RWPE1 (cell line): ENCODE data around the gene FOXP1.
A peak's percentile ranks its signal among the peaks of the same experiment; 100 is the strongest.

ENCODE experiments used
- CTCF ChIA-PET: fragments of 350-600 bp; sonication (Branson Sonifier 250); formaldehyde crosslinking; extraction: SDS; loops from one replicate; lab custom pipeline; 2021; lab: Yijun Ruan, JAX
- POLR2A ChIA-PET: fragments of 400-600 bp; formaldehyde crosslinking; extraction: SDS; loops from one replicate; lab custom pipeline; 2020; ENCODE audit warnings: antibody characterized with exemption; ENCODE audit not compliant: low non-redundant PET; lab: Yijun Ruan, JAX
- DNase-seq: peaks from one replicate; pipeline ENCODE4 v3.0.0; 2012; ENCODE audit warnings: low spot score
- H3K27ac ChIP-seq: fragments of 450-650 bp; 2 replicates; pipeline ENCODE4 v1.5.1; 2017
- TF ChIP-seq, protein P1 (sequence below): fragments of 450-650 bp; conservative IDR thresholded peaks from 2 replicates; pipeline ENCODE4 v1.5.1; 2017; ENCODE audit warnings: low read depth, mild to moderate bottlenecking

The FOXP1 gene

DNA sequence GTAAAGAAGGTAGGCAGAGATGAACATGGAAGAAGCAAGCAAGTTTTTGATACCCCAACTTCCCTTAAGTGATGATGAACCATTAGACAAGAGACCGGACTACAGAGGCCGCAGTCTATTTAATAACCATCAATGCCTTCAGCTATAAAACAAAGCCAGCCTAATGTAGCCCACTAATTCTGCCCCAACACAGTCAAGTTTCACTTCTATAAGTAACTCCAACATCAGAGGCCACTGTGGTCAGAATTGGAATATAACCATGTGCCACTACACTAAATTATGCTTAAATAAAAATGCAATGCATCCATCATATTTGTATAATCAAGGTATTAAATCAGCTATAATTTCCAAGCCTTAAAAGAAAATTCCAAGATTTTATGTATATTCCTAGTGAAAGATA is 234.7 kb downstream of the FOXP1 start:
- CTCF ChIA-PET = interaction anchor here (0.6 kb wide), 1 partner anchor 9 kb away, joined by 3 read pairs; no protein-coding TSS in a partner anchor
- TF ChIP-seq, protein P1, sequence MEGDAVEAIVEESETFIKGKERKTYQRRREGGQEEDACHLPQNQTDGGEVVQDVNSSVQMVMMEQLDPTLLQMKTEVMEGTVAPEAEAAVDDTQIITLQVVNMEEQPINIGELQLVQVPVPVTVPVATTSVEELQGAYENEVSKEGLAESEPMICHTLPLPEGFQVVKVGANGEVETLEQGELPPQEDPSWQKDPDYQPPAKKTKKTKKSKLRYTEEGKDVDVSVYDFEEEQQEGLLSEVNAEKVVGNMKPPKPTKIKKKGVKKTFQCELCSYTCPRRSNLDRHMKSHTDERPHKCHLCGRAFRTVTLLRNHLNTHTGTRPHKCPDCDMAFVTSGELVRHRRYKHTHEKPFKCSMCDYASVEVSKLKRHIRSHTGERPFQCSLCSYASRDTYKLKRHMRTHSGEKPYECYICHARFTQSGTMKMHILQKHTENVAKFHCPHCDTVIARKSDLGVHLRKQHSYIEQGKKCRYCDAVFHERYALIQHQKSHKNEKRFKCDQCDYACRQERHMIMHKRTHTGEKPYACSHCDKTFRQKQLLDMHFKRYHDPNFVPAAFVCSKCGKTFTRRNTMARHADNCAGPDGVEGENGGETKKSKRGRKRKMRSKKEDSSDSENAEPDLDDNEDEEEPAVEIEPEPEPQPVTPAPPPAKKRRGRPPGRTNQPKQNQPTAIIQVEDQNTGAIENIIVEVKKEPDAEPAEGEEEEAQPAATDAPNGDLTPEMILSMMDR = no peak

DNA sequence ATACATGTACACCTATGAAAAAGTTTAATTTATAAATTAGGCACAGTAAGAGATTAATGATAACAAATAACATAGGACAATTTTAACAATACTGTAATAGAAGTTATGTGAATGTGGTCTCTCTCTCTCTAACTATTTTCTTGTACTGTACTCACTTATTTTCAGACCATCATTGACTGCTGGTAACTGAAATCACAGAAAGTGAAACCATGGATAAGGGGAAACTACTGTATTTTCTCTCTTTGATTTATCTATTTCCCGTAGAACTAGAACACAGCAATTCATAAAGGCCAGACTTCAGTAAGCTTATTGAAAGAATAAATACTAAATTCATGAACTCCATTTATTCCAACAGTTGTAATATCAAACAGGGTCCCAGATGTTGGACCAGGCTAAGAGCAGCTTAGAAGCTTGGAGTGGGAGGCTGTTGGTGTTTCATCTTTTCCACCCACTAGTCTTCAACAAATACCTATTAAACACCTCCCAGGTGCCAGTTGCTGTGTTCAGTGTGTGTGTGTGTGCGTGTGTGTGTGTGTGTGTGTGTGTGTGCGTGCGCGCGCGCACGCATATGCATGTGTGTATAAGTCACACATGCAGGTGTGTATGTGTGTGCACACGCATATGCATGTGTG is 235.4 kb downstream of the FOXP1 start:
- CTCF ChIA-PET = no interaction called here
- POLR2A ChIA-PET = no interaction called here
- no peak for DNase-seq
- no peak overlapping the region for H3K27ac ChIP-seq
- TF ChIP-seq, protein P1 = no peak

More for the DNA sequence above, 234.7 kb downstream of the FOXP1 start:
- H3K27ac ChIP-seq = no peak overlapping the region
- POLR2A ChIA-PET = no interaction called here
- DNase-seq = no peak

DNA sequence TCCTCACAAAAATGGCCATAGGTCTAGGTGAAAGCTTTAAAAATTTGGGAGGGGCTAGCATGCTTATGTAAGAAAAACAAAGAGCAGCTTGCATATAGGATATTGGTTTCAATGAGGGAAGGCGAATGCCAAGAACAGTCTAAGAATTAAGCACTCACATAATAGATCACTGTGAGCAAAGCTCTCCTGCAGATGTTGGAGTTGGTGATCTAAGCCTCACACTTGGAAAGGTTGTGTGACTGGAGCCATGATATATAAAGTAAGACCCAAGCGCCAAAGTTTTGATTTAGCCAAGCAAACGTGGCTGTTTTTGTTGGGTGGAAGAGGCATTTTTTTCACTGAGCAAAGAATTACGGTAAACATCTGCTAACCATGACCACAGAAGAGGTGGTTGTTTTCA is 237.5 kb downstream of the FOXP1 start:
- CTCF ChIA-PET = no interaction called here
- H3K27ac ChIP-seq = no peak overlapping the region
- TF ChIP-seq, protein P1 = no peak
- POLR2A ChIA-PET = no interaction called here
- no peak for DNase-seq

DNA sequence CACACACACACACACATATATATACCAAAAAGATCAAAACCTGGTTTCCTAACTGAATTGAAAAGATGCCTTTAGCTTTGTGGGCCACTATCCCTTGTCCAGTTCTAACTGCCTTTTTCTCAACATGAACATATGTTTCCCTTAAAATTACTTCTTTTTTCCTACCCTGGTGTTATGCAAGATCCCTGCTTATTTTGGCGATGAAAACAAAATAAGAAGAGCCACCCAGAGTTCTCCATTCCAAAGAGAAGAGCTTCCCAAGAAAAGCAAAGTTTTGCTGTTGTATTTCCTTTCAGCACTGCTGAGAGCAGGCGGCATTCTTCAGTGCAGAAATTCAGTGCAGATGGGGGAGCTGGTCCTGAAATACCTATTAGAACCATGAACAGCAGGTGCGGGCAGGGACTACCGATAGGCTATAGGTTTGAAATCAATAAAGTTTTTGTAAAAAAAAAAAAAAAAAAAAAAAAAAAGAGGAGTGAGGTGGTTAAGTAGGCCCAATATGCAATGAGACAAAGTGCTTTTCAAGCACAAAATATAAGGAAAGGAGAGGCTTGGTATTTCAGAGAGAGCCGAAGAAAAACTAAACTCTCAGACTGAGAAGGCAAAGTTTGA is 238.0 kb downstream of the FOXP1 start:
- POLR2A ChIA-PET = no interaction called here
- no peak for DNase-seq
- CTCF ChIA-PET = no interaction called here

DNA sequence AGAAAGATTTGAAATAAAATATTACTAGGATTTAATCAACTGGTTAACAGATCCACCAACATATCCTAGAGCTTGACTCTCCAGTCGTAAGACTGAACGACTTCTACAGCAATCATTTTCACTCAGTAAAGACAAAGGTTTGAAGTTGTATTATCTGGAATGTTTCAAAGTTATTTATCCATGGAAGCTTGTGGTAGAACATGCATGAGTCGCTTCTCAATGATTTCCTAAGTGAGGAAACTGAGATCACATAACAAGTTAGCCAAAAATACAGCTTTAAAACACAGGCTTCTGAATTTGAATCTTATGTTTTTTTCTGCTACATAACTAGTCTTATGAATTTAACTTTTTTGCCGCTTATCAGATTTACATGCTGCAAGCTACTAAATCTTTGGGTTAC is 241.8 kb downstream of the FOXP1 start:
- no peak overlapping the region for H3K27ac ChIP-seq
- TF ChIP-seq, protein P1 = no peak
- CTCF ChIA-PET = no interaction called here
- DNase-seq = peak; percentile 8
- POLR2A ChIA-PET = no interaction called here

More for the DNA sequence above, 238.0 kb downstream of the FOXP1 start:
- no peak overlapping the region for H3K27ac ChIP-seq
- TF ChIP-seq, protein P1 = no peak

DNA sequence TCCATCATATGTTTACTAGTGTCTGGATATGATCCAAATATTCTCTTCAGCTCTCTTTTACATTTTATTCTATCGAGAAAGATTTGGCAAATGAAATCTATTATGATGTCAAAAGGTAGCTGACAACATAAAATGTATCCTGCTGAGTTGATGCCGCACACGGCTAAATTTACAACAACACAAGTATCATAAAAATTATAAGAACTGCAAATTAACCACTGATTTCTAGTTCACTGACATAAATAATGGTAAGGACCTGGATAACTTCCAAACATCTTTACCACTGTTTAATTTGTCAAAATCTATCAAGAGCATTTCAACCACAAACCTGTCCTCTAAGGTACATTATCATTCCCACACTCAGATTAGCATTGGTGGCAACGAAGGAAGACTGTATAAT is 244.5 kb downstream of the FOXP1 start:
- DNase-seq = no peak
- ChIA-PET CTCF (no interaction called here), POLR2A (no interaction called here)
- TF ChIP-seq, protein P1 = no peak
- H3K27ac ChIP-seq = no peak overlapping the region
